ENCODE results near the gene MUC5AC.

Gene MUC5AC

DNA sequence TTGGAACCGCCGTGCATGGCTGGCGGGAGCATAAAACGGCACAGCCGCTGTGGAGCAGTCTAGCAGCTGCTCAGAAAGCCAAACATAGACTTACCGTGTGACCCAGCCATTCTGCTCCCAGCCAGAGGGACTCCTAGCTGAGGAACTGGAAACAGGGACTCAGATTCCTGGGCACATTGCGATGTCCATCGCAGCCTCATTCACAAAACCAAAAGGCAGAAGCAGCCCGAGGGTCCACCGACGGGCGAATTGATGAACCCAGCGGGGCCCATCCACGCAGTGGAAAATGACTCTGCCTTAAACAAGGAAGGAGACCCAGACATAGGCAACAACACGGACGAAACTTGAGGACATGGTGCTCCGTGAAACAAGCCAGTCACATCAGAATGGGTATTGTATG is 59.4 kb downstream of the MUC5AC start:
- no peak for DNase-seq

DNA sequence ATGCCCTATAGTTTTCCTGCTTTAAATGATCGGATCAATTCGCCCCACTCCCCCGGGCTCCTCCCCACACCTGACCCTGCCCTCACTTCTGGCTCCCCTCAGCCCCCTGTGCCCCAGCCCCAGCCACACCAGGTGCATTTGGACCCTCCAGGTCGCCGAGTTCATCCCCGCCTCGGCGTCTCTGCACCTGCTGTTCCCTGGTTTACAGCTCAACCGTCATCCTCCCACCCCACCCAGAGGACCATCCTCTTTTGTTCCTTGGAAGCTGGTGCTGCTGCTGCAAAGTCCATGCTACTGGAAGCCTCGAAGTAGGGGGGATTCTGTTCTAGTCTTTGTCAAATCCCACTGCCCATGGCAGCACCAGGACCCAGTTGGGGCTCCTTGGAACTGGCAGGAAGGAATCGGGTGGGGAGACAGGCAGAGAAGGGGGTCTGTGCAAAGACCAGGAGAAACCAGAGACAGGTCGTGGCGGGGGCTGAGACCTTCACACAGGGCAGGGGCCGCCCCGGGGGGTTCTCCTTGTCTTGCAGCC is 60.6 kb downstream of the MUC5AC start:
- no peak for DNase-seq

DNA sequence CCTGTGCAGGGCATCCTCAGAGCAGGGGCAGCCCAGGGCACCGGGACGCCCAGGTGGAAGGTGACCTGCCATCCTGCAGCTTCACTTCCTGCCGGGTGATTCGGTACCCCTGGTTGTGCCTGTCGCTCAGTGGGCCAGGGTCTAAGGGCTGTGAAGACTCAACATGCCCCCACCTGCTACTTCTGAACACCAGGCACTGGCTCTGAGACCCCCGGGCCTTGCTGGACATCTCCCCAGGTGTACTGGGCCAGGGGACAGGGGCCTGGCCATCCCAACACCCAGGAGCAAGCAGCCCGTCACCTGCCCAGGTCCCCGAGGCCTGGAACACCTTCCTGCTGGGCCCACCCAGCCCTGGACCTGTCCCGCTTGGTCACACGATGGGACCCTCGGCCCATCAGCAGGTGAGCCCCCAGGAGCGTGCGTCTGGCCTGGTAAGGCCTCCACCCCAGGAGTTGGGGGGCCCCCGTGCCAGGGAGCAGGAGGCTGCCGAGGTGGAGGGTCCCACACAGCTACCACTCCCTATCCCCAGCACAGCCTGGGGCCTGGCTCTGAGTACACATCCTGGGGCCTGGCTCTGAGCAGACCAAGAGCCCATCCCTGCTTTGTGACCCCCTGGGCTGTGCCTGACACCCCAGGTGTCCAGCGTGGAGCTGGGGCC is 61.2 kb downstream of the MUC5AC start:
- DNase-seq: no peak

DNA sequence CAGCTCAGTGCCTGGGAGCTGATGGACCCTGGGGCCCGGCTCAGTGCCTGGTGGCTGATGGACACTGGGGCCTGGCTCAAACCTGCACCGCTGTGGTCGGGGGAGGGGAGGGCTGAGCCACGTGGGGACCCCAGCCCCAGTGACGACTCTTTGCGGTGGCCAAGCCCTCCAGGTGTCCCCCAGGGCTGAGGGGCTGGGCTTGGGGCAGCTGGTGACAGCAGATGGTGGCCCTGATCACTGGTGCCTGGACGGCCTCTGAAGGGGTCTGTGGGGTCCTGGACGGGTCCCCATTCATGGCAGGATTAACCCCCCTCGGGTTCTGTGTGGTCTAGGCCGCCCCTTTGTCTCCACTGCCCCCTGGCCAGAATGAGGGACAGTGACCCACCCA is 61.7 kb downstream of the MUC5AC start:
- no peak for DNase-seq

DNA sequence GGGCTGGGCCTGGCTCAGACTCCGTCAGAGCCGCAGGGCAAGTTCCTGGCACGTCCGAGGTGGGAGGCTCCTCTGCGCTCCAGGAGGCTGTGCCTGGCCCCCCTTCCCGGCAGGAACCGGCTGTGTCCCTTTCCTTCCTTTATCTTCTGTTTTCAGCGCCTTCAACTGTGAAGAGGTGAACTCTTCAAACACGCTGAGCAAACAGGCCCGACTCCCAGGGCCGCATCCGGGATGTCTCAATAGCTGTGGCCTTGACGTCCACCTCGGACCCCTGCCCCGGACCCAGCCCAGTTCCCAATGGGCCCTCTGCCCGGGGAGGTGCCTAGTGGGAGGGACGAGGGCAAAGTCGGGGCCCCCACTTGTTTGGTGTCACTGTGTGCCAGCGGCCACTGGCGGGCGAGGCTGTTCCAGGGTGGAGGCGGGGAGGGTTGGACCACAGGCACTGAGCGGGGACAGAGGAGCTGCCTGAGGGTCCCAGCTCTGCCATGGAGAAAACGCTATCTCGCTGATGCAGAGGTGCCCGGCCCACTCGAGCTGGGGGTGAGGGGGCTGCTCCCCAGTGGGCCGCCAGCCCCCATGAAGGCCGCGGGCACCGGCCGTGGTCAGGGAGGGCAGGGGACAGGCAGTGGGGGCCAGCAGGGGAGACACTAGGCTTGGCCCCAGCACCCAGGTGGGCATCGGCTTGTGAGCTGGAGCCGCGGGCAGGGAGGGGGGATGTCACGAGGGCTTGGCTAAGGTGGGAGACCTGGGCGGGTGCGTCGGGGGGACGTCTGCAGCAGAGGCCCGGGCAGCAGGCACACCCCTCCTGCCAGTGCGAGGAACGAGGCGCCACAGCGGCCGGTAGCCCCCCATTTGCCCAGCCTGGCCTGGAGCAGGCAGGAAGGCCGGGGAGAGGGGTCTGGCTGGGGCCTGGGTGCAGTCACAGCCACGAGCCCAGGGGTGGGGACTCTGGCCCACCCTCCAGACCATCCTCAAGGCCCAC is 62.4 kb downstream of the MUC5AC start:
- no peak for DNase-seq

DNA sequence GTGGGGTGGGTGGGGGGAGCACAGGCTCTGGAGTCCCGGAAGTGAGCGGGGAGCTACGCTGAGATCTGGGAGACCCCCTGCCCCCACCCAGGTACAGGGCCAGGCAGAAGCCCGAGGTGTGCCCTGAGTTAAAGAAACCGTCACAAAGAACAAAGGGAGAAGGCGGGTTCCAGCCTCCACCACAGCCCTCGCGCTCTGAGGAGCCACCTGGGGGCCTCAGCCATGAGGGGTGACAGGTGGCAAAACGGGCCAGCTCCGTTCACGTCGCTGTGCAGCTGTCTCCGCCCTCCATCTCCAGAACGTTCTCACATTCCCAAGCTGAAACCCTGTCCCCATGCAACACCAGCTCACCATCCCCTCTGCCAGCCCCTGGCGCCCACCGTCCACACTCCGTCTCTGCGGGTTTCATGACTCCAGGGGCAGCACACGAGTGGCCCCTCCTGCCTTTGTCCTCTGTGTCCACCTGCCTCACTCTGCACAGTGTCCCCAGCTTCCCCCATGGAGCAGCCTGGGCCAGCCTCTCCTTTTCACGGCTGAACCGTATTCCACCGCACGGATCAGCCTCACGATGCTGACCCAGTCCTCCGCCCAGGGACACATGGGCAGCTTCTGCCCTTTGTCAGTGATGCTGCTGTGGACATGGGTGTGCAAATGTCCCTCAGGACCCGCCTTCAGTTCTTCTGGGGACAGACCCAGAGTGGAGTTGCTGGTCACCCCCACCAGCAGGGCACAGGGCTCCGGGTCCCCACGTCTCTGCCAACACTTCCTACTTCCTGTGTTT is 63.4 kb downstream of the MUC5AC start:
- DNase-seq: no peak

DNA sequence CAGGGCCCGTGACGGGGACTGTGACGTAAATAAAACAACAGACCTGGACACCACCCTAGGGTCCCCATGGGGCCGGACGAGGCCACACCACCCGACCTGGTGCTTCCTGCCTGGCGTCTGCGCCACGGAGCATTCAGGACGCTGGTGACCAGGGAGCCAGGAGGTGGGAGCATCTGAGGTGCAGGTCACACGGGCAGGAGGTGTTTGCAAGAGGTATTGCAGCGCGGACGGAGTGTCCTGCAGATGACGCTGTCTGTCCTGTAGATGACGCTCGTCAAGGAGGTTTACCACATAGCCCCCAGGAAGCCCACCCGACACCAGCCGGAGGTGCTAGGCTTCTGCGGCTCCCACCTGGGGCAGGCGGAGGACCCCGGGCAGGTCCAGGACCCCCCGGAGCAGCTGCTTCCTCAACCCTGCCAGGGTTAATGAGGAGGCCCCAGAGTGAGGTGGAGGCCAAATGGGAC is 64.1 kb downstream of the MUC5AC start:
- no peak for DNase-seq

DNA sequence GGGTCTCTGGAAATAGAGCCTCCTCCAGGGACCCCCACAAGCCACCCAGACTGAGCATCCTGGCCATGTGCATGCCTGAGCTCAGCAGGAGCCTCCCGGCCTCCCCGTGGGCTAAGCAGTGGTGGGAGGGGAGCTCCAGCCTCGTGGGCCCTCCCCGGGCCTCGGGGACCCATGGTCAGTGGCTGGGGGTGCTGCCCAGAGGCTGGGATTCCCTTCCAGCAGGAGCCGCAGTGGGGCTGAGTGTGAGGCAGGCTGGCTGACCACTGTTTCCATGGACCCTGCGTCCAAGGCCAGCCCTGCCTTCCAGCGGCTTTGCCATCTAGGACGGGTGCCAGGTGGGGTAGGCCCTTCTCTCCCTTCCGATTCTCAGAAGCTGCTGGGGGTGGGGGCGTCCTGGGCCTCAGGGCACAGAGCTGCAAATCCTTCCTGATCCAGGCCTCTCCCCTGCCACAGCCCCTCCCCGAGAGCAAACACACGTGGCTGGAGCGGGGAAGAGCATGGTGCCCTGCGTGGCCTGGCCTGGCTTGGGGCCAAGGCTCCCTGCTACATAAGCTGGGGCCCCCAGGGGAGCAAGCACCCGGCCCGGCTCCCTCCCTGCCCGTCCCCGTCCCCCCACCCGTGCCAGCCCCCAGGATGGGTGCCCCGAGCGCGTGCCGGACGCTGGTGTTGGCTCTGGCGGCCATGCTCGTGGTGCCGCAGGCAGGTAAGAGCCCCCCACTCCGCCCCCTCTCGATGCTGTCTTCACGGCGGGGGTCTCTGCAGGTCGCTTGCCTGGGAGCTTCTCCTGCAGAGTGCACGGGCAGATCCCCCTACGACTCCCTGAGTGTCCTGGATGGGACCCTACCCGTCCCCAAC is 65.0 kb downstream of the MUC5AC start, which contains the start of gene MUC5B:
Gene MUC5B (plus strand): TSS at position 576 of the 855 bp plus-strand sequence. CDS start 58 bp downstream, at position 634.
- no peak for DNase-seq

DNA sequence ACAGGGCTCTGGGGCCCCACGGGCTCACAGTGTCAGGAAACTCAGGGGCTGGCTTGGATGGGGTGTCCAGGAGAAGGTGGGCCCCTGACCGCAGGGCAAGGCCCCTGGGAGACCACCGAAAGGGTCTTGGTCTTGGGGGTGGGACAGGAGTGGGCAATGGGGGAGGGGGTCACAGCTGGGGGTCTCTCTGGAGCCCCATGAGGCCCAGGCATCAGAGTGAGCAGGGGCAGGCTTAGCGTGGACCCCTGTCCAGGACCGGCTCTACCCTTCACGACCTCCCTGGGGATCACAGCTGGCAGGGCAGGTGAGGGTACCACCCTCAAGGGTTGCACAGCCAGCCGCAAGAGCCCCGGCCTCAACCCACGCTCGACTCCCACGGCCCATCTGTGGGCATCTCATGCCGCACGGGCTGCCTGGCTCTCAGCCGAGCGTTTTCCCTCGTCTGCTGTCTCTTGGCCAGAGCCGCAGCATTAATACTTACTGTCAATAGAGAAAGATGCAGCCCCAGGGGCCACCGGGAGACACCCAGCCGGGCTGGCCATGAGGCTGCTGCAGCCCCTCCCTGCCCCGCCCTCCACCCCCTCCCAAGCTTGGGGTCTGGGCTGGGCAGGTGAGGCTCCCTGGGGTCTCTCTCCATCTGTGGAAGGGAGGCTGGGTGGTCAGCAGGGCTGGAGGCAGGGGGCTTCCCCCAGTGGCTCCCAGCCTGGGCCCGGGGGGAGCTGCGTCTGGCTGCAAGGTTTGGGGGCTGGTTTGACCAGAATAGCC is 65.8 kb downstream of the MUC5AC start:
- DNase-seq: no peak

DNA sequence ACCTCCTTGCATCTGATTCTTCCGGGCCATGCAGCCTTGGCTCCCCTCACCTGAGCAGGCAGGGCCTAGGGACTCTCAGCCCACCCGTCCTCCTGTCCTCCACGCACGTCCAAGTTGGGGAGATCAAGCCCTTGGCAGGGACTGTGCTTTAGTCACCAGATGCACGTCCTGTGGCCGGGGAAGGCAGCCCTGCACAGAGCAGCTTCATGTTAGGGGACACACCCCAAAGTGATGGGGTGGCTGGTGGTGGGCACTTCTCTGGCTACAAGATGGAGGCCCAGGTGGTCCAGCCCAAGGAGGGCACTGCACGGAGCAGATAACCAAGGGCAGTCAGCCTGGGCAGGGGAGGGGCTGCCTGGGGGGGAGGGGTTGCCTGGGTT is 66.3 kb downstream of the MUC5AC start:
- DNase-seq: no peak

DNA sequence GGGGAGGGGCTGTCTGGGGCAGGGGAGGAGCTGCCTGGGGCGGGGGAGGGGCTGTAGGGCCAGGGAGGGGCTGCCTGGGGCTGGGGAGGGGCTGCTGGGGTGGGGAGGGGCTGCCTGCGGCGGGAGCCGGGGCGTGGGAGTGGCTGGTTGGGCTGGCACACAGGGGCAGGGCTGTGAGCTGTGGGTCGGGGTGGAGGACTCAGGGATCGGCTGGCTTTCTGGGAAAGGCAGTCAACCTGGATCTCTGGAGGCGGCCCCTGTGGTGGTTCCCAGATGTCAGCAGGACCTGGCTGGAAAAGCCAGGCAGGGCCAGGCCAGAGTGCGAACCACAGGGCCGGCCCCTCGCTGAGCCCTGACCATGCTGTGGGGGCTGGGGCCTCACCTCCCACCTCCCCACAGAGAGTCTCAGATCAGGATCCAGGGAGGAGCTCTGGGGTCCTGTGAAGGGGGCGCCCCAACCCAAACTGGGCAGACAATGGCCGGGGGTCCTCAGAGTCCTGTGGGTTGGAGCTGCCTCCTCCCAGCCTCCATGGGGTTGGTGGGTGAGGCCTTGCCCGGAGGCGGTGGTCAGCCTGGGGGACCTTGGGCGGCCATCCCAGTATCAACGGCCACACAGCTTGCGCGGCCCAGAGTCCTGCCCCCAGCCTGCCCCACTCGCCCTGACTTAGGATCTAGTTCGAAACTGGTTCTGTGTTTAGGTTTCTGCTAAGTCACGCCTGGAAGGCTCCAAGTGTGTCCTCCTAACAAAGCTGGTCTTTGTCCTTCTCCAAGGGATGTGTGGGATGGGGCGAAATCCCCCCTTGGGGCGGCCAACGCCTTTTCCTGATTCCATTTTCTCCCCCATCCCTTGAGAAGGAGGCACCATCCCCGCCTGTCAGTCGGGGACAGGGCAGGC is 67.0 kb downstream of the MUC5AC start:
- no peak for DNase-seq

DNA sequence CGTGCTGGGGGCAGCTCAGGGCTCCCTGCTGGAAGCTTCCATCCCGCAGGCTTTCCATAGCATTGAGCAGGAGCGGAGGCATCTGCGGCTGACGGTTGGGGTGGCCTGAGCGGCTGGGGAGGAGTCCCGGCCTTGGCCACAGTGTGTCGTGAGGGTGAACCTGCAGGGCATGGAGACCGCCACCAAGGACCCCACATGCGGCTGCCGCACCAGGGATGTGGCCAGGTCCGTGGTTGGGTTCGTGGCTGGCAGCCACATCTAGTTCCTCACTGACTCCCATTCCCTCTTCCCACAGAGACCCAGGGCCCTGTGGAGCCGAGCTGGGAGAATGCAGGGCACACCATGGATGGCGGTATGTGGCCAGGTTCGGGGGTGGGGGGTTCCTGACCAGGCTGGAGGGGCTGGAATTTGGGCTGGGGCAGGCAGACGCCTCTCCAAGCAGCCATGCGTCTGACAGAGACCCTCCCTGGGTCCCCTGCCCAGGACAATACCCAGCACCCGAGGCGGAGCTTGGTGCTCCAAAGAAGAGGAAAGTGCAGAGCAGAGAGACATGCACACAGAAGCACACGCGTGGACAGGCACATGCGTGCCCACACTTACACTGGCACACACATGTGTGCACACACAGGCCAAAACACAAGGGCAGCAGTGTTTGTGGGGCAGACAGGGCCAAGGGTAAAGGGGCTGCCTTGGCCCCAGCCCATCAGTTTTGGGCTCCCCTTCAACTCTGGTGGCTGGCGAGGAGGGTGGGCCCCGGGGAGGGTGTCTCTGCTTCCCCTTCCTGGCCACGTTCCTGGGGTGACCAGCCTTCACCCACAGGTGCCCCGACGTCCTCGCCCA is 67.9 kb downstream of the MUC5AC start:
- DNase-seq: no peak

DNA sequence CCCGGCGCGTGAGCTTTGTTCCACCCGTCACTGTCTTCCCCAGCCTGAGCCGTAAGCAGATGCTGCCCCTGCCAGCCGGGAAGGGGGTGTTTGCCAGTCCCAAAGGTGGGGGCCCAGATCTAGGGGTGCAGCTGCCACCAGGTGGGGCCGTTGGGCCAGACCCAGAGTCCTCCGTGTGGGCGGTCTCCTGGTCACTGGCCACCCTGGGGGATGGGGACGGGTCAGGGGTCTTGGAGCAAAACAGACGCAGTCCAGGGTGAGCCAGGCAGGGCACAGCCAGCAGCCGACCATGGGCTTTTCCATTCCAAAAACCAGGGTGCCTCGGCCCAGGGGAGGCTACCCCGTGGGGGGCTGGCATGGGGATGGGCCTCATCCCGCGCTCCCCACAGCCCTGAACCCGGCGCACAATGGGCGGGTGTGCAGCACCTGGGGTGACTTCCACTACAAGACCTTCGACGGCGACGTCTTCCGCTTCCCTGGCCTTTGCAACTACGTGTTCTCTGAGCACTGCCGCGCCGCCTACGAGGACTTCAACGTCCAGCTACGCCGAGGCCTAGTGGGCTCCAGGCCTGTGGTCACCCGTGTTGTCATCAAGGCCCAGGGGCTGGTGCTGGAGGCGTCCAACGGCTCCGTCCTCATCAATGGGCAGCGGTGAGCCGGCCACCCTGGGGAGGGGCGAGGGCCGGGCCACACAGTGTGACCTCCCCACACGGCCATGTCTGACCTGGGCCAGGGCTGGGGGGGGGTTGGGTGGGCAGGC is 68.7 kb downstream of the MUC5AC start:
- DNase-seq: no peak

DNA sequence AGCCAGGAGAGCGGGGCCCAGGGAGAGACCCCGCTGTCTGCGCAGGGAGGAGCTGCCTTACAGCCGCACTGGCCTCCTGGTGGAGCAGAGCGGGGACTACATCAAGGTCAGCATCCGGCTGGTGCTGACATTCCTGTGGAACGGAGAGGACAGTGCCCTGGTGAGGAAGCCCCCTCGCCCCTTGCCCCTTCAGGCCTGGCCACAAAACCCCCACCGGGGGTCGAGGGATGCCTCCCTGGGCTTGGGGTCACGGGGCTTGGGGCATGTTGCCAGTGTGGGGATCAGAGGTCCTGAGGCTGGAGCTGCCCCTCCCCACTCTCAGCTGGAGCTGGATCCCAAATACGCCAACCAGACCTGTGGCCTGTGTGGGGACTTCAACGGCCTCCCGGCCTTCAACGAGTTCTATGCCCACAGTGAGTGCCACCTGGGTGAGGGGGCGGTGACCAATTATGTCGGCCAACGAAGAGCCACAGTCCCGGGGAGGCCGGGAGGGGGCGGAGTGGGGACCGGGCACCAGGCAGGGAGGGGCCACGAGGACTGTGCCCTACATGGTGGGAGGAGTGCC is 69.3 kb downstream of the MUC5AC start:
- DNase-seq: no peak

DNA sequence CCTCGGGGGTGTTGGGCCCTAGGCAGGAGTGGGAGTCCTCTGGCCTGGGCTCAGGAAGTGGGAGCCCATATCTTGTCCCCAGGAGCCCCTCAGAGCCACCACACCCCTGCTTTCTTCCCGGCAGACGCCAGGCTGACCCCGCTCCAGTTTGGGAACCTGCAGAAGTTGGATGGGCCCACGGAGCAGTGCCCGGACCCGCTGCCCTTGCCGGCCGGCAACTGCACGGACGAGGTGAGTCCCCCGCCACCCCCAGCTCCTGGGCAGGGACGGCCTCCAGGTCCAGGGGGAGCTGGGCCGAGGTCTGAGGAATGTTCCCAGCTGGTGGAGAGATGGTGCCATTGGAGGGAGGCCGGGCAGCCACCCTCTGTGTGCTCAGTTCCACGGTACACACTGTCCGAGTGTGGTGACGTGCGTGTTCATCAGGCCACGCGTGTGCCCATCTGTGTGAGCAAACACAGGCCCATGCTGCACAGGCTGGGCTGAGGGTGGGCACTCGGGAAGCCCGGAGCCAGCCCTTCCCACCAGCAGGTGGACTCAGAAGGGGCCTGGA is 69.9 kb downstream of the MUC5AC start:
- no peak for DNase-seq

DNA sequence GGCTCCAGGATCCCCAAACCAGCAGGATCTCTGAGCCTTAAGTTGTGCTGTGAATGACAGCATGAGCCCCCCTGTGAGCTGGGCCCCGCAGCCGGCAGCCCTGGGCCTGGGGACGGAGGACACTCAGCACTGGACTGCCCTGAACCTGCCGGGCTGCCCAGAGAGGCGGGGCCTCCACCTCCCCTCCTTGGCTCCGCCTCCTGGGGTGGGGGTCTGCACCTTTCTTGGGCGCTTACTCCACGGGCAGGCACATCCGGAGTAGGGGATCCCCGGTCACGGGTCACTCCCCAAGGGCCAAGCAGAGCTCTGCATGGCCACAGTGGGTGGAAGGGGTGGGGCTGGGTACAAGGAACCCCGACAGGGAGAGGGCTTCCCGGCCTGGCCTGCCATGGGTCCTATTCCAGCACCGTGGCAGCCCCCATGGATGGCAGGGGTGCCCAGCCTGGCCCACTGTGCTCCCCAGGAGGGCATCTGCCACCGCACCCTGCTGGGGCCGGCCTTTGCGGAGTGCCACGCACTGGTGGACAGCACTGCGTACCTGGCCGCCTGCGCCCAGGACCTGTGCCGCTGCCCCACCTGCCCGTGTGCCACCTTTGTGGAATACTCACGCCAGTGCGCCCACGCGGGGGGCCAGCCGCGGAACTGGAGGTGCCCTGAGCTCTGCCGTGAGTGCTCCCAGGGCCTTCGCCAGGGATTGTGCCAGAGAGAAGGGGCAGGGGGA is 70.5 kb downstream of the MUC5AC start:
- no peak for DNase-seq

DNA sequence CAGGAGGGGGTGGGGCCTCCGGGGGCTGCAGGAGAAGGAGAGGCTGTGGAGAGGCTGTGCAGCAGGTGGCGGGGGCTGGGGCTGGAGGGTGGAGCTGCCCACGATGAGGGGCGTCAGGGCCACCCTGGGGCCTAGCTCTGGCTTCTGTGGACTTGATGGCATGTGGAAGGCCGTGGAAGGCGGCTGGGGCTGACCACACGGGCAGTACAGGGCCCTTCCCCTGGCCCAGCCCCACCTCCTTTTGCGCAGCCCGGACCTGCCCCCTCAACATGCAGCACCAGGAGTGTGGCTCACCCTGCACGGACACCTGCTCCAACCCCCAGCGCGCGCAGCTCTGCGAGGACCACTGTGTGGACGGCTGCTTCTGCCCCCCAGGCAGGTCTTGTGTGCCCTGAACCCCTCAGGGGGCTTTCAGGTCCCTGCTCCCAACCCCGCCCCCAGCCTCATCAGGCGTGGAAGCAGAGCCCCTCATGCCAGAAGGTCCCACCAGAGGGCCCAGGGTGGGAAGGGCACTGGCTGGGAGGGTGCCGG is 71.2 kb downstream of the MUC5AC start:
- no peak for DNase-seq

All from activated CD4-positive, alpha-beta T cell treated with anti-CD3 and anti-CD28 coated beads, Interleukin-2, amount 50 U/mL, for 16 hours (primary cell).